Measurements from ENCODE around the gene POLR3A. TPM values are rescaled to one million over a fixed set of nuclear protein-coding genes. Genes with fewer than 3 reads are reported as not detected.

POLR3A gene
- total RNA-seq, 1 experiment from 2014 or later: 25.5 TPM

DNA sequence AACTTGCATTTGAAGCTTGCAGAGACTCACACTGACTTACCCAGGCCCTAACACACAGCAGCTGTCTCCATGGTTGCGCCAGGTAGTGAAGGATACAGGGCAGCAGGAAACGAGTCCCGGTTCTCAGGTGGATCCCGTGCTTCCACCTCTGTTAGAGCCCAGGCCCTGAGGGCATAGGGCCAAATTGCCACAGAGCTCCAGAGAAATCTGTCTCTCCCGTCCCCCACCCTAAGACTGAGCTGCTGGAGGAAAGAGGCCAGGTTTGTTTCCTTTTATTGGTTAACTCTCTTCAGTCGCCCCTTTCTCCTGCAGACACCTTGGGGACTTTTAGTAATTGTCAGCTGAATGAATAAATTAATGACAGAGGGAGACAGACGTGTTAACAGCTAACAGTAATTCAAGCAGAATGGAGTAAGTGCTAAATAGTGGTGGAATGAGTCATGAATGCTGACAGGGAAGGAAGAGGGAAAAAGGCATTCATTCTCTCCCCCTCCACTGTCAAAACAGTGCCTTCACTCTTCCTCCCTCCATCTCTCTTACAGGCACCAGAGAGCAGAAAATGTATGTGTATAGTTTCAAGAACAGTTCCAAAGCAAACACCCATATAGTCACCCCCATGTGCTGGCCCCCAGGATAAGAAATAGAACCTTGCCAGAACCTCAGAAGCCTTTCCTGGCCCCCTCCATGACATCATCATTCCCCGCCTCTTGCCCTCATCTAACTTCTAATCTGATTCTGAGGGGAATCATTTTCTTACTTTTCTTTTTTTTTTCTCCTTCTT, 86.0 kb downstream of the POLR3A start:
- BruUV-seq (replicated peaks): no TSS peak
- no peaks in the 10 kb centered on the region for H3K9me3 Mint-ChIP-seq (ENCODE audit: unreplicated experiment)
- intact Hi-C loops (cut with micrococcal nuclease; ENCODE audit: unreplicated experiment): no loop called here
- ChIA-PET POLR2A (interaction anchor here (0.6 kb wide), 1 partner anchor 164 kb away, joined by 6 read pairs; no protein-coding TSS in a partner anchor), CTCF (interaction anchor here (0.7 kb wide), 1 partner anchor 97 kb away, joined by 3 read pairs; no protein-coding TSS in a partner anchor)
- Histone ChIP-seq H3K27me3 (replicated peaks; ENCODE audit: control insufficient read depth, insufficient read depth, low read length) (no peaks in the 10 kb centered on the region), H3K4me1 (peaks cover 10% of the 10 kb centered on the region; the same call in 1 of the 2 replicates), H3K36me3 (ENCODE audit: control insufficient read depth, insufficient read depth, low read length) (no peaks in the 10 kb centered on the region), H3K9me3 (no peaks in the 10 kb centered on the region; the same call in 1 of the 2 replicates), H3K4me3 (ENCODE audit: low read depth, low read length) (no peak overlapping the region)
- no peaks in the 10 kb centered on the region for H3K27me3 Mint-ChIP-seq (ENCODE audit: insufficient read depth, unreplicated experiment)
- no peaks in the 10 kb centered on the region for H3K36me3 Mint-ChIP-seq (ENCODE audit: insufficient read depth, unreplicated experiment)
- no peak overlapping the region for H3K27ac Mint-ChIP-seq (ENCODE audit: unreplicated experiment)
- no peak overlapping the region for H3K4me3 Mint-ChIP-seq (ENCODE audit: unreplicated experiment)
- peaks cover 17% of the 10 kb centered on the region for H3K4me1 Mint-ChIP-seq (ENCODE audit: low read depth, unreplicated experiment)
- DNase-seq: peak; percentile 52 to 61
- TF ChIP-seq, protein P1, sequence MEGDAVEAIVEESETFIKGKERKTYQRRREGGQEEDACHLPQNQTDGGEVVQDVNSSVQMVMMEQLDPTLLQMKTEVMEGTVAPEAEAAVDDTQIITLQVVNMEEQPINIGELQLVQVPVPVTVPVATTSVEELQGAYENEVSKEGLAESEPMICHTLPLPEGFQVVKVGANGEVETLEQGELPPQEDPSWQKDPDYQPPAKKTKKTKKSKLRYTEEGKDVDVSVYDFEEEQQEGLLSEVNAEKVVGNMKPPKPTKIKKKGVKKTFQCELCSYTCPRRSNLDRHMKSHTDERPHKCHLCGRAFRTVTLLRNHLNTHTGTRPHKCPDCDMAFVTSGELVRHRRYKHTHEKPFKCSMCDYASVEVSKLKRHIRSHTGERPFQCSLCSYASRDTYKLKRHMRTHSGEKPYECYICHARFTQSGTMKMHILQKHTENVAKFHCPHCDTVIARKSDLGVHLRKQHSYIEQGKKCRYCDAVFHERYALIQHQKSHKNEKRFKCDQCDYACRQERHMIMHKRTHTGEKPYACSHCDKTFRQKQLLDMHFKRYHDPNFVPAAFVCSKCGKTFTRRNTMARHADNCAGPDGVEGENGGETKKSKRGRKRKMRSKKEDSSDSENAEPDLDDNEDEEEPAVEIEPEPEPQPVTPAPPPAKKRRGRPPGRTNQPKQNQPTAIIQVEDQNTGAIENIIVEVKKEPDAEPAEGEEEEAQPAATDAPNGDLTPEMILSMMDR (IDR thresholded peaks at IDR 0.05; ENCODE audit: insufficient read depth in 1 of 2, low read depth in 1 of 2, low read length in 1 of 2, severe bottlenecking in 1 of 2, unreplicated experiment in 1 of 2): no peak

DNA sequence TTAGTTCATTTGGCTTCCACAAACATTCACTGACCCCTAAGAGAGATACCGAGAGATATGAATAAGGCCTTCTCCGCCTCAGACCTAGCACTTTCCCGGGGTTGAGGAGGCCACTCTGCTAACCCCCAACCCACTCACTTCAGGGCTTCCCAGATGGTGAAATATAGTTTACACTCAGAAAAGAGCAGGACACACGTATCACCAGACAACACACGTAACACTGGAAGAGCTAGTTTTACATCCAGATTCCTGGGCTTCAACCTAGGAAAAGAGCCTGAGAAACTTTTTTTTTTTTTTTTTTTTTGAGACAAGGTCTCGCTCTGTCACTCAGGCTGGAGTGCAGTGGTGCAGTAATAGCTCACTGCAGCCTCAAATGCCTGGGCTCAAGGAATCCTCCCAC, 87.5 kb downstream of the POLR3A start:
- no peak for DNase-seq
- Mint-ChIP-seq H3K27ac (ENCODE audit: unreplicated experiment) (no peak overlapping the region), H3K9me3 (ENCODE audit: unreplicated experiment) (no peaks in the 10 kb centered on the region), H3K36me3 (ENCODE audit: insufficient read depth, unreplicated experiment) (no peaks in the 10 kb centered on the region), H3K27me3 (ENCODE audit: insufficient read depth, unreplicated experiment) (no peaks in the 10 kb centered on the region), H3K4me3 (ENCODE audit: unreplicated experiment) (no peak overlapping the region), H3K4me1 (ENCODE audit: low read depth, unreplicated experiment) (peaks cover 17% of the 10 kb centered on the region)
- no TSS peak for BruUV-seq (replicated peaks)
- Histone ChIP-seq H3K9me3 (no peaks in the 10 kb centered on the region; the same call in 1 of the 2 replicates), H3K4me1 (peaks cover 10% of the 10 kb centered on the region; the same call in 1 of the 2 replicates), H3K4me3 (ENCODE audit: low read depth, low read length) (no peak overlapping the region), H3K36me3 (ENCODE audit: control insufficient read depth, insufficient read depth, low read length) (no peaks in the 10 kb centered on the region), H3K27me3 (replicated peaks; ENCODE audit: control insufficient read depth, insufficient read depth, low read length) (no peaks in the 10 kb centered on the region)
- TF ChIP-seq, protein P1 (IDR thresholded peaks at IDR 0.05; ENCODE audit: insufficient read depth in 1 of 2, low read depth in 1 of 2, low read length in 1 of 2, severe bottlenecking in 1 of 2, unreplicated experiment in 1 of 2): no peak
- POLR2A ChIA-PET: no interaction called here
- CTCF ChIA-PET: interaction anchor here (0.6 to 0.8 kb wide), 2 partner anchors 12 to 33 kb away, joined by 4 read pairs; no protein-coding TSS in a partner anchor
- intact Hi-C loops (cut with micrococcal nuclease; ENCODE audit: unreplicated experiment): no loop called here

DNA sequence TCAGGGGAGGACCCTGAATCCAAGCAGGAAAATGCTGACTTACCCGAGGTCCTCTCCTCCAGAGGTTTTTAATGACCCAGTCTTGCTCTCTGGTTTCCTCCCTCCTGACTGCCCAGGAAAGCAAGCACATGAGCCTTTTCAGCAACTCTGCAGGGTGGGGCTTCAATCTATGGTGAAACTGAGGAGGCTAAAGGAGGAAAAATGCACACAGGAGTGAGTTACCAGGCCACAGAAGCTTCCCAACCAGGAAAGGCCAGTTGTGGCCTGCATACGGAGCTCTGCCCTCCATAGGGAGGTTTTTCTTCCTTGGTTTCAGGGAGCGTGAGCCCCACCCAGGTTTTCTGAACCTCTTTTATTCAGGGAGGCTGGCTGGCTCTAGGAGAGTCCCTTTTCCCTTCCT, 88.7 kb downstream of the POLR3A start:
- no peaks in the 10 kb centered on the region for H3K9me3 Mint-ChIP-seq (ENCODE audit: unreplicated experiment)
- POLR2A ChIA-PET: no interaction called here
- no TSS peak for BruUV-seq (replicated peaks)

More for the DNA sequence above, 88.7 kb downstream of the POLR3A start:
- H3K27me3 Mint-ChIP-seq (ENCODE audit: insufficient read depth, unreplicated experiment): no peaks in the 10 kb centered on the region
- Histone ChIP-seq H3K36me3 (ENCODE audit: control insufficient read depth, insufficient read depth, low read length) (no peaks in the 10 kb centered on the region), H3K9me3 (no peaks in the 10 kb centered on the region; the same call in 1 of the 2 replicates), H3K27me3 (replicated peaks; ENCODE audit: control insufficient read depth, insufficient read depth, low read length) (no peaks in the 10 kb centered on the region), H3K4me1 (peaks cover 10% of the 10 kb centered on the region; the same call in 1 of the 2 replicates), H3K4me3 (ENCODE audit: low read depth, low read length) (no peak overlapping the region)
- no peak for DNase-seq
- no peaks in the 10 kb centered on the region for H3K36me3 Mint-ChIP-seq (ENCODE audit: insufficient read depth, unreplicated experiment)
- TF ChIP-seq, protein P1 (IDR thresholded peaks at IDR 0.05; ENCODE audit: insufficient read depth in 1 of 2, low read depth in 1 of 2, low read length in 1 of 2, severe bottlenecking in 1 of 2, unreplicated experiment in 1 of 2): no peak
- CTCF ChIA-PET: interaction anchor here (1.5 kb wide), 1 partner anchor 14 kb away, joined by 3 read pairs; the partner anchor contains the start of gene DLG5
- H3K27ac Mint-ChIP-seq (ENCODE audit: unreplicated experiment): no peak overlapping the region
- H3K4me1 Mint-ChIP-seq (ENCODE audit: low read depth, unreplicated experiment): peaks cover 17% of the 10 kb centered on the region
- no peak overlapping the region for H3K4me3 Mint-ChIP-seq (ENCODE audit: unreplicated experiment)
- intact Hi-C loops (cut with micrococcal nuclease; ENCODE audit: unreplicated experiment): no loop called here

Measured in Caco-2 (cell line).